ENCODE measurements around the gene RNASE12.
A peak's percentile ranks its signal among the peaks of the same experiment; 100 is the strongest.

RNASE12 gene

DNA sequence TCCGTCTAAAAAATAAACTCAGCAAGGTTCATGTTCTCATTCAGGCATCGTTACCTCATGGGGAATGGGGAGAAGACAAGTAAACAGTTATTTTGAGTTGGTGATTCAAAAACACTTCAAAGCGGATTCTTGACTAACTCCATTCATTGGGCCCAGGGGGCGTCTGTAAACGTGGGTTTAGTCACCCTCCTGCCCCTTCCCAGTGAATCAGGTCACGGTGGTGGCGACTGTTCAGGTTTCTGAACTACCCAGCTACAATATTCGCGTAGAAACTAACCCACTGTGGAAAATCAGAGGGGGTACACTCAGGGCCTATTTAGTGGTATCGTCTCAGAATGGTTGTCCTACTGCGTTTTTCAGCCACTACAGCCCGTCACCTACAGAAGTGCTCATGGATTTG lies 35.1 kb upstream of the RNASE12 start:
- no peak for TF ChIP-seq CTCF (conservative IDR thresholded peaks at IDR 0.05; ENCODE audit: low read depth, low read length)
- 0 out of 2 replicates have a peak, but pooled peaks cover 3% of the 10 kb centered on the region for H3K27me3 ChIP-seq (ENCODE audit: insufficient read depth, low read depth)
- H3K79me2 ChIP-seq (ENCODE audit: insufficient read depth, low read depth) = no peaks in the 10 kb centered on the region
- H3K4me1 ChIP-seq (ENCODE audit: low read depth, poor library complexity, severe bottlenecking) = peaks cover 11% of the 10 kb centered on the region
- no peaks in the 10 kb centered on the region for H4K20me1 ChIP-seq (ENCODE audit: insufficient read depth)
- H3K9ac ChIP-seq = no peak overlapping the region
- H2AFZ ChIP-seq (ENCODE audit: low read depth) = no peak overlapping the region
- no peaks in the 10 kb centered on the region for H3K36me3 ChIP-seq (ENCODE audit: insufficient read depth)
- no peak overlapping the region for H3K27ac ChIP-seq
- no peak overlapping the region for H3K4me3 ChIP-seq (IDR thresholded peaks at IDR 0.05; ENCODE audit: insufficient read depth, low read depth, low read length)
- no peak overlapping the region for H3K4me2 ChIP-seq

DNA sequence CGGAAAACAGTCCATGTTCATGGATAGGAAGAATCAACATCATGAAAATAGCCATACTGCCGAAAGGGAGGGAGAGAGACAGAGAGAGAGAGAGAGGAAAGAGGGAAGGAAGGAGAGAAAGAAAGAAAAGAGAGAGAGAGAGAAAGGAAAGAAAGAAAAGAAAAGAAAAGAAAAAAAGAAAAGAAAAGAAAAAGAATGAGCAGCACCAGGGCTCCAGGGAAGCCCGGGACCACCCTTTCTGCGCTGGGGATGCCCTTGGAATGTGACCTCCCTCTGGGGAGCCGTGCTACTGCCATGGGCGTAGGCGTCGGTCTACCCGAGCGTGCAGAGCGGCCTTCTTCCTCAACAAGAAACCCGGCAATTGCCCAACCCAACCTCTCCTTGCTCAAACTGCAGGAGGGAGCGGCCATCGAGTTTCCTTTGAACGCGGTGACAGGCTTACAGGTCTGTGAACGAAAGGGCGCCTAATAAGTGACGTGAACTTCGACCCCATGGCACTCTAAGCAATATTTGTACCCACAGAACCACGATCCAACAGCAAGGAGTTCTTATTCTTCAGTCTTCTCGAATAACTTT lies 33.4 kb upstream of the RNASE12 start:
- Histone ChIP-seq H4K20me1 (ENCODE audit: insufficient read depth) (no peaks in the 10 kb centered on the region), H3K9ac (peak overlapping the region; percentile 25; the same call in 1 of the 2 replicates), H3K27me3 (ENCODE audit: insufficient read depth, low read depth) (0 out of 2 replicates have a peak, but pooled peaks cover 3% of the 10 kb centered on the region), H3K4me1 (ENCODE audit: low read depth, poor library complexity, severe bottlenecking) (peaks cover 4% of the 10 kb centered on the region), H3K4me3 (IDR thresholded peaks at IDR 0.05; ENCODE audit: insufficient read depth, low read depth, low read length) (no peak overlapping the region), H3K4me2 (peak overlapping the region; percentile 31), H3K36me3 (ENCODE audit: insufficient read depth) (no peaks in the 10 kb centered on the region), H3K27ac (no peak overlapping the region), H2AFZ (ENCODE audit: low read depth) (peak overlapping the region; percentile 57; the same call in 1 of the 2 replicates), H3K79me2 (ENCODE audit: insufficient read depth, low read depth) (no peaks in the 10 kb centered on the region)
- TF ChIP-seq CTCF (conservative IDR thresholded peaks at IDR 0.05; ENCODE audit: low read depth, low read length) = no peak

DNA sequence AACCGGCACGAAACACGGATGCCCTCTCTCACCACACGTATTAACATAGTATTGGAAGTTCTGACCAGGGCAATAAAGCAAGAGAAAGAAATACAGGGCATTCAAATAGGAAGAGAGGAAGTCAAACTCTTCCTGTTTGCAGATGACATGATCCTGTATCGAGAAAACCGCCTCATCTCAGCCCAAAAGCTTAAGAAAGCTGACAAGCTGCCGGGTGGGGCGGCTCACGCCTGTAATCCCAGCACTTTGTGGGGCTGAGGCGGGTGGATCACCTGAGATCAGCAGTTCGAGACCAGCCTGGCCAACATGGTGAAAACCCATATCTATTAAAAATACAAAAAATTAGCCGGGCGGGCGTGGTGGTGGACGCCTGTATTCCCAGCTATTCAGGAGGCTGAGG lies 32.6 kb upstream of the RNASE12 start:
- peak overlapping the region; percentile 31; the same call in 1 of the 2 replicates for H3K4me2 ChIP-seq
- no peak overlapping the region for H2AFZ ChIP-seq (ENCODE audit: low read depth)
- H3K4me1 ChIP-seq (ENCODE audit: low read depth, poor library complexity, severe bottlenecking) = peaks cover 4% of the 10 kb centered on the region
- H3K79me2 ChIP-seq (ENCODE audit: insufficient read depth, low read depth) = no peaks in the 10 kb centered on the region
- no peaks in the 10 kb centered on the region for H4K20me1 ChIP-seq (ENCODE audit: insufficient read depth)
- H3K4me3 ChIP-seq (IDR thresholded peaks at IDR 0.05; ENCODE audit: insufficient read depth, low read depth, low read length) = no peak overlapping the region
- 0 out of 2 replicates have a peak, but pooled peaks cover 3% of the 10 kb centered on the region for H3K27me3 ChIP-seq (ENCODE audit: insufficient read depth, low read depth)
- H3K36me3 ChIP-seq (ENCODE audit: insufficient read depth) = no peaks in the 10 kb centered on the region
- H3K9ac ChIP-seq = no peak overlapping the region
- TF ChIP-seq CTCF (conservative IDR thresholded peaks at IDR 0.05; ENCODE audit: low read depth, low read length) = no peak
- no peak overlapping the region for H3K27ac ChIP-seq

DNA sequence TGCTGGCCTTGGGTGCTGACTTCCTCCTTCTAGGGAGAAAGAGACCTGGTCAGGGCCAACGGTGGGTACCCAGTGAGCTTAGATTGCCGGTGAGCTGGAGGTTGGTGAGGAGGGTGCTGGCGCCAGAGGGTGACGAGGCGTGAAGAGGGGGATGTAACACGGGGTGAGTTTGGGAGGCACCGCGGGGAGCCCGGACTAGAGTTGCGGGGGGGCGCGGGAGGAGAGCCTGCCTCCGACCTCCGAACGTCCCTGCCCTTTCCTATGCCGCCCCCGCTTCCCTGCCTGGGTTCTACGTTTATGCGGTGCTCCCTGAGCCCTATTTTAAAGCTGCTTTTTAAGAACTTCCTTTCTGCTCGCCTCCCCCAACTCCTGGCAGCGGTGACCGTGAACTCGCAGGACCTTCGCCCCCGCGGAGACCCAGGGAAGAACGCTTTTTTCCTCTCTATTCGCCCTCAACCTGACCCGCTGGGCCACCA lies 31.7 kb upstream of the RNASE12 start:
- Histone ChIP-seq H3K4me2 (no peak overlapping the region), H3K27me3 (ENCODE audit: insufficient read depth, low read depth) (0 out of 2 replicates have a peak, but pooled peaks cover under 1% of the 10 kb centered on the region), H3K4me3 (IDR thresholded peaks at IDR 0.05; ENCODE audit: insufficient read depth, low read depth, low read length) (no peak overlapping the region), H3K27ac (no peak overlapping the region), H3K4me1 (ENCODE audit: low read depth, poor library complexity, severe bottlenecking) (peaks cover 8% of the 10 kb centered on the region), H2AFZ (ENCODE audit: low read depth) (no peak overlapping the region), H4K20me1 (ENCODE audit: insufficient read depth) (no peaks in the 10 kb centered on the region), H3K79me2 (ENCODE audit: insufficient read depth, low read depth) (no peaks in the 10 kb centered on the region), H3K36me3 (ENCODE audit: insufficient read depth) (no peaks in the 10 kb centered on the region), H3K9ac (no peak overlapping the region)
- TF ChIP-seq CTCF (conservative IDR thresholded peaks at IDR 0.05; ENCODE audit: low read depth, low read length) = no peak
